GM18502 (cell line): ENCODE measurements around the gene VPS25.
"Not testable (repeated sequence)": the region's sequence is repeated elsewhere in the genome, so short reads cannot be mapped to it uniquely, and the experiment has no call there.

ENCODE experiments used
- ATAC-seq: cut with Tn5 transposase; IDR thresholded peaks from one replicate; pipeline ENCODE4 v1.9.1; 2021; ENCODE audit warnings: mild to moderate bottlenecking; ENCODE audit not compliant: unreplicated experiment, poor library complexity

Gene VPS25

DNA sequence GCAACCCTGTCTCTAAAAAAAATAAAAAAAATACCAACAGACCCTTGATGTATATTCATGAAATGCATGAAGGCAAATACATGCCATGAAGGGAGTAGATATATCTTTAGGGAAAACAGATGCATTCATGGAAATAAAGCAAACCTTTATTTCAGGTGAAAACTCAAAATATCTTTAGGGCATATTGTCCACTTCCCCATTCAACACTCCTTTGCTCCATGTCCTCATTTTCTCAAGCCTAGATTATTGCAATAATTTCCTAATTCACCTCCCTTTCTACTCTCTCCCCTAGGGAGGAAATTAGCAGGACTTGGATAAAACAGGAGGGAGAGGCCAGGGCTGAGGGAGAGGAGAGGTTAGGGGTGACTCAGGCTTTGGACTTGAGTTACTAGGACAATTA, 5.7 kb upstream of the VPS25 start:
- no peak for ATAC-seq

DNA sequence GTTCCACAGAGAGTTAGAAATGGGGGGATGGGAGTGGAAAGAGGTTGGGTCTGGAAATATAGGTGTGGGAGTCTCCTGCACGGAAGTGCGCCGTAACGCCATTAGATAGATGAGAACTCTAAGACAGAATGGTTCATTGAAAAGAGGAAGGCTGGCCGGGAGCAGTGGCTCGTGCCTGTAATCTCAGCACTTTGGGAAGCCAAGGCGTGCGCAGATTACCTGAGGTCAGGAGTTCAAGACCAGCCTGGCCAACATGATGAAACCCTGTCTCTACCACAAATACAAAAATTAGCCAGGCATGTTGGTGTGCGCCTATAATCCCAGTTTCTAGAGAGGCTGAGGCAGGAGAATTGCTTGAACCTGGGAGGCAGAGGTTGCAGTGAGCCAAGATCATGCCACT, 5.2 kb upstream of the VPS25 start:
- ATAC-seq = not testable (repeated sequence)

DNA sequence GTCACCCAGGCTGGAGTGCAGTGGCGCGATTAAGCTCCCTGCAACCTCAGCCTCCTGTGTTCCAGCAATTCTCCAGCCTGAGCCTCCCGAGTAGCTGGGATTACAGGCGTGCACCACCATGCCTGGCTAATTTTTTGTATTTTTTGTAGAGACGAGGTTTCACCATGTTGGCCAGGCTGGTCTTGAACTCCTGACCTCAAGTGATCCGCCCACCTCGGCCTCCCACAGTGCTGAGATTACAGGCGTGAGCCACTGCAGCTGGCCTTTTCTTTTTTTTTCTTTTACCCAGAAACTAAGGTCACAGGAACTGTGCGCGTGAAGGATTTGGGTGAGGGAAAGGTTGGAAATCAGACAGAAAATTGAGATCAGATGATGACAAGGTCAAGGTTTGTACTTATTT, 3.3 kb upstream of the VPS25 start:
- ATAC-seq = not testable (repeated sequence)

DNA sequence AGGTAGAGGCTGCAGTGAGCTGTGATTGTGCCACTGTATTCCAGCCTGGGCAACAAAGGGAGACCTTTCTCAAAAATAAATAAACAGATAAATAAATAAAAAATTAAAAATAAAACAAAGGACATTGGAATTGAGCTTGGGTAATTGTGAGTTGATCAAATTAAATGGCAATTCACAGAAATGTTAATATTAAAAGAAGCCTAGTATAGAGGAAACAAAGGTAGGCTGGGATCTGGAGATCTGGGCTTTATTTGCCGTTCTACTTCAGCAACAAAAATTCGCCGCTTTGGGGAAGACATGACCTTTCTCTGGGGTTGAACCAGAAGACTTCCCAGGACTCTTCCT, 332 bp upstream of the VPS25 start:
- ATAC-seq = no peak

DNA sequence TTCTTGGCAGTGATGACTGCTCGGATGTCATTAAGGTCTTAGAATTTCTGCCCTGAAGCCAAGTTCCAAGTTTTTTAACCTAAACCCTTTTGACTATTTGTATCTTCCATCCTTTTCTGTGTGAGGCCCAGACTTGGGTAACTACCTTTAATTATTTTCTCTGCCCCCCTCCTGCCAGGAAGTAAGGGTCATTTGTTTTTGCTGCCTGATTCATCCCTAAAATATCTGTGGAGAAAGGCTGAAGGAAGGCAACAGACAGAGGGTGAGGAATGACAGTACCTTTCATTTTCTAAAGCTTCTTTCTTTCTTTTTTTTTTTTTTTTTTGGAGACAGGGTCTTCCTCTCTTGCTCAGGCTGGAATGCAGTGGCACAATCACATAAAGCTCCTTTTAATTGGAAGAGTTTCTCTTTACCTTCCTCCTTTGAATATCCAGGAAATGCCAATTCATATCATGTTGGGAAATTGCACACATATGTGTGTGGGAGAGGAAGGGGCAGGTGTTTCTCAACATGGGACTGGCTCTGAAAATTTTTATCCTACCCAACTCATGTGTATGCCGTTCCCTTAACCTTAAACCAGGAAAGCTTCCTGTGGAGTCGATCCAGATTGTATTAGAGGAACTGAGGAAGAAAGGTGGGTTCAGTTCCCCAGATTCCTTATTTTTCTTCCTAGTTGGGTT, 957 bp downstream of the VPS25 start:
- ATAC-seq = no peak

DNA sequence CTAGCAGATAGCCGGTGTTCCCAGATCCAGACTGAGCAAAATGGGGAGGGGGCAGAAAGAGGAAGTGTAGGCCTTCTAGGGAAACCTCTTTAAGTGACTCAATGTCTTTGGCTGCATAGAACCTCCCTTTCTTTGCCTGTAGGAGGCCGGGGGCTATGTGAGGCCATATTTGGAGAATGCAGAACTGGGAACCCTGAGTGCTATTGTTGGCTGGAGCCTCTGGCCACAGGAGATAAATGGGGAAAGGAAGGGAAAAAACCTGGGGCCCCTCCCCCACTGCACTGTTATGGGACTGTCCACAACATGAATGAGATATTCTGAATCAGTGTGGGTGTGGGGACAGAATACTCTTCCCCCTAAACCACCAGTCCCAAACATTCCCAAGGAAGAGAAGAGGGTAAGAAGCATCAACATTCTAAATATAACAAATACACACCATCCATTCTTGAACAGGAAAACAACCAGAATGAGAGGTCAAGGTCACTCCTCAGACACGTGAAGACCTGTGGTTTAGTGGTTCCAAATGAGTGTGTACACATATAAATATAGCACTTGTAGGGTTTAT, 2.4 kb downstream of the VPS25 start:
- no peak for ATAC-seq

DNA sequence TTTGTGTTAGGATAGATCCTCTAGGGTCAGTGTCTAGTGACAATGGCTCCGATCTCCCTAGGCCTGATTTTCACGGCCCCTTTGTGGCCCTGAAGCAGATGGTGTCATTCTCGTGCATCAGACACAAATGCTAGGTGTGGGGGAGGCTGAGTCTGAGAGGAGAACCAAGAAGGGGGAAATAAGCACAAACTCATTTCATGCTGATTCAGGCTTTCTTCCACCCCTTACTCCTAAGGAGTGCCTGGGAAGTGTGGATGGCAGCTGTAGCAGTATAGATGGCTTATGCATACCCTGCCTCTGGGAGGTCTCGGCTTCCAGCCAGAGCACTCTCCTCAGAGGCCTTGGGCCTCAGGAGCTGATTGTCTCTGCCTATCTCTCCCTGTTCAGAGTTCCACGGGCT, 5.3 kb downstream of the VPS25 start:
- ATAC-seq = no peak

DNA sequence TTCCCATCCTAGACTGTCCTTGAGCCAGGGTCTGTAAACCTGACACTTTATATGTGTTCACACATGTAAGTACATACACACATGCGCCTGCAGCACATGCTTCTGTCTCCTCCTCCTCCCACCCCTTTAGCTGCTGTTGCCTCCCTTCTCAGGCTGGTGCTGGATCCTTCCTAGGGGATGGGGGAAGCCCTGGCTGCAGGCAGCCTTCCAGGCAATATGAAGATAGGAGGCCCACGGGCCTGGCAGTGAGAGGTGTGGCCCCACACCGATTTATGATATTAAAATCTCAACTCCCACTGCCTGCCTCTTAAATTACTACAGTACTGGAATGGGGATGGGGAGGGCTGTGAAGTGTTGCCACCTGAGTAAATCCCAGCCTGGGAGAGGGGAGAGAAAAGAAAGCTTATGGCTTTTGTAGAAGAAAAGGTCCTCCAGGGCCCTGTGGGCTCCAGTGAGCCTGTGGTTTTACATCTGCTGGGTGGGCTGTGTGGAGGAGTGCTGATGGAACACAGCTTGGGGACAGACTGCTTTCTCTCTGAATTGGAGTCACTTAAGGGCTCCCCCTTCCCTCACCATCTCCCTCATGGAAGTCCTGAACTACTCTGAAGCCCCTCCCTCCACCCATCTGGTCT, 6.2 kb downstream of the VPS25 start:
- ATAC-seq = no peak

DNA sequence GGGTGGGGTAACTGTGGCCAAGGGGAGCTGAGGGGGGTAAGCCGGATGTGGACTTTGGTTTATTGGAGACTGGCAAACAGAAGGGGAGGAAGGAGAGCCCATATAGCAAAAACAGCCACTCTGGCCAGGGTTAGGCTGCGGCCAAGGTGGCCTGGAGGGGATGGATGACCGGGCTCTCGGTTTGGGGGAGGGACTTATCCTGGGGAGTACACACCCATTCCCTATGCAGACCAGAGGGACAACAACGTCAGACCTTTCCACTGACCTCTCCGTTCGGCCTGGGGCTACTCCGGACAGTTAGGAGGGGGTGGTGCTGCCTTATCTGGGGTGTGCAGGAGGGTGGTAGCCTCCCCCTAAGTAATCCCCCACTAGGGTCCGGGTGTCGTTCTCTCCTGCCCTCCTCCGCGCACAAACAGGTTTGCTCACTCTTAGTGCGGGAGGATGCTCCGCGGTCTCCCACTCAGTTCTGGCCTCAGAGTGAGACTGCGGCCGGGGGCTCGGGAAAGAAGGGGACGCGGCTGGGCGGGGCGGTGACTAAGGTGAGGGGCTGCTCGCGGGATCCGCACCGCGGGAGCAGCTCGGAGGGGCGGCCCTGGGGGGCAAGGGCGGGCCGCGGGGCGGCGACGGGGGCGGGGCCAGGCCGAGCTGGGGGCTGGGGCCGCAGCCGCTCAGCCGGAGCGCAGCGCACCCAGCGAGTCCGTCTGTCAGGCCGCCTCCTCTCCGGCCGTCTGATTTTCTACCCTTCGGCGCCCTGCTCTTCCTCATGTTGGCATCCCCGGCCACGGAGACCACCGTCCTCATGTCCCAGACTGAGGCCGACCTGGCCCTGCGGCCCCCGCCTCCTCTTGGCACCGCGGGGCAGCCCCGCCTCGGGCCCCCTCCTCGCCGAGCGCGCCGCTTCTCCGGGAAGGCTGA, 6.9 kb downstream of the VPS25 start, which contains the start of gene WNK4:
Gene WNK4, plus strand, starts transcription at position 675 of the 915 bp plus-strand sequence. Its CDS starts 89 bp downstream, at position 764.
- no peak for ATAC-seq

DNA sequence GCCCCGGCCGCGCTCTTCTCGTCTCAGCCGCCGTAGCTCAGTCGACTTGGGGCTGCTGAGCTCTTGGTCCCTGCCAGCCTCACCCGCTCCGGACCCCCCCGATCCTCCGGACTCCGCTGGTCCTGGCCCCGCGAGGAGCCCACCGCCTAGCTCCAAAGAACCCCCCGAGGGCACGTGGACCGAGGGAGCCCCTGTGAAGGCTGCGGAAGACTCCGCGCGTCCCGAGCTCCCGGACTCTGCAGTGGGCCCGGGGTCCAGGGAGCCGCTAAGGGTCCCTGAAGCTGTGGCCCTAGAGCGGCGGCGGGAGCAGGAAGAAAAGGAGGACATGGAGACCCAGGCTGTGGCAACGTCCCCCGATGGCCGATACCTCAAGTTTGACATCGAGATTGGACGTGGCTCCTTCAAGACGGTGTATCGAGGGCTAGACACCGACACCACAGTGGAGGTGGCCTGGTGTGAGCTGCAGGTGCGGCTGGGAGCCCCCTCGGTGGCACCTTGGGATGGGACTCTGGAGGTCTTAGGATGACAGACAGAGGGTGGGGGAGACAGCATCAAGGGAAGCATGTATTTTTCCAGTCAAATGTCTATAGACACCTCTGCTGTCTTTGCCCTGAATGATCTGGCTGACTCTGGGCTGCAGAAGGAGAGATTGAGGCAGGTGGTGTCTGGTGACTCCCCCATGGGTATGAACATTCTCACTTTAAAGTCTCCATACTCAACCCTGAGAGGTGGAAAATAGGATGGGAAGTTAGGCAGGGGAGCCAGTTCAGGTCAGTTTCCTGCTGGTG, 7.8 kb downstream of the VPS25 start:
- ATAC-seq = no peak

DNA sequence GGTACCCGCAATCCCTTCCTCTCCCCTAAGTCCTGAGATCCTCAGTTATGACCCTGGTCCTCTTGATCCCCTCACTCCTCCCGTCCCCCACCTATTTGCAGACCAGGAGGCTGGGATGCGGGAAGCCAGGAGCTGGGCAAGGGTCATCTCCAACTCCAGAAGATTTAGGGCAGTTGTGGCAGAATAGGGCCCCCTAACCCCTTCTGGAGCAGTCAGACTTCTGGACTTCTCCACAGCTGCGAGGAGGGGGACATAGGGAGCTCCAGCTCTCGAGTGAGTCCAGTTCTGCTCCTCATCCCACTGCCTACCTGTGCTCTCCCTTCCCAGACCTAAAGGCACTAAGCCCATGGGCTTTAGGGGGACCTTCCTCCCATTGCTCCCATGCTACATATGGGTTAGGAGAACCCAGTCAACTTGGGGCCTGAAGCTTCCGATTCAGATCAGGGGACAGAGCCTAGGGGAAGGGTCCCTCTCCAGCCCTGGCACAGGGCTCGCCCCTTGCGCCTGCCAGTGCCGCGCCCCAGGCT, 8.5 kb downstream of the VPS25 start:
- ATAC-seq = no peak

DNA sequence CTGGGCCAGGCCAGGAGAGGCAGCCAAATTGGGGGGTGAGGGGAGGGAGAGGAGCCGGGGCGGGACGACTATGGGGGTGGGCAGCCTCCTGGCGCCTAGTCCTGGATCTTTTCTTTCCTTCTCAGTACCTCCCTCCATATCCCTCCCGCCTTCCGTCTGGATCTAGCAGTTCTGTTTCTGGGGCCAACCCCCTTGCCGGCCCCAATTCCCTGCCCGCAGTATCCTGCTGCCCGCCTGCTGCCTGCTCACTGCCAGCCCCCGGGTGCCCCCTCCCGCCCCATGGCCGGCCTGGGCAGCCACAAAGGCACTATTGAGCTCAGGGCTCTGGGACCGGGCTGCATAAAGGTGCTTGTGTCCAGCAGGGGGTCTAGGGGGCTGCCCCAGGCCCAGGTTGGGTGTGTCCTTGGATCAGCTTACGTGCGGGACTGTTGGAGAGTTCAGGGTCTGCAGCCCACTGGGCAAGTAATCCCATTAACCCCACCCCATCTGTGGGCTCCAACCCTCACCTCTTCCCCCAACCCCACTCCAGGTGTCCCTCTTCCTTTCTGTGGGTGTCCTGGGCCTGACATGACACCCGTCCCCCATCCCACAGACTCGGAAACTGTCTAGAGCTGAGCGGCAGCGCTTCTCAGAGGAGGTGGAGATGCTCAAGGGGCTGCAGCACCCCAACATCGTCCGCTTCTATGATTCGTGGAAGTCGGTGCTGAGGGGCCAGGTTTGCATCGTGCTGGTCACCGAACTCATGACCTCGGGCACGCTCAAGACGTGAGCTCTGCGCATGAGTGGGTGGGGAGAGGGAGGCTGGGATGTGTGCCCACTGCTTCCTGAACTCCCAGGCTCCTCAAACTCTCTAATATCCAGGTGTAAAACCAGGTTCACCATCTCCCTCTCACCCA, 9.2 kb downstream of the VPS25 start:
- ATAC-seq = no peak

DNA sequence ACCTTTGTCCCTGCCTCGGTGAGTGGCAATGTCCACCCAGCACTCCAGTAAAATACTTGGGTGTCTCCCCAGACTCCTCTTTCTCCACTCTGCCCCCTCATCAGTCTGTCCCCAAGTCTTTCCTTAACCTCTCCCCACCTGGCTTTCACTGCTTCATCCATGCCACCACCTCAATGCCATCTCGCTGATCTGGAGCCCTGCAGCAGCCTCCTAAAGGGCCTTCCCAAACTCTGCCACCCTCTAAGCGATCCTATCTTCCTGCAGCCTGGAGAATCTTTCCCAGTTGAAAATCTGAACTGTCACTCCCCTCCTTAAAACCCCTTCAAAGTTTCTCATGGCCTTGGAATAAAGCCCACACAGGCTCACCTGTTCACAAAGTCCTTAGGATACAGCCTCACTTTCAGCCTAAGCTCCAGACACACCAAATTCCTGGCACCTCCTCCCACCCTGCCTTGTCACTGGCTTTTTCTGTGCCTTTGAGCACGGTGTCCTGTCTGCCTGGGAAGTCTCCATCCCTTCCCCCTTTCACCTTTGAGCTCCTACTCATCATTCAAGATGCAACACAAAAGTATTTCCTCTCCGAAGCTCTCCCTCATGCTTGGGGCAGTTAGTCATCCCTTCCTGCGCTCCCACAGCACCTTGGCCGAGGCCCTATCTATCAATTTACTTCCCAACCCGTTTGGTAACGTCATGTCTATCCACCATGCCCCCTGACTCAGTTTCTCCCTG, 10.0 kb downstream of the VPS25 start:
- ATAC-seq = no peak

DNA sequence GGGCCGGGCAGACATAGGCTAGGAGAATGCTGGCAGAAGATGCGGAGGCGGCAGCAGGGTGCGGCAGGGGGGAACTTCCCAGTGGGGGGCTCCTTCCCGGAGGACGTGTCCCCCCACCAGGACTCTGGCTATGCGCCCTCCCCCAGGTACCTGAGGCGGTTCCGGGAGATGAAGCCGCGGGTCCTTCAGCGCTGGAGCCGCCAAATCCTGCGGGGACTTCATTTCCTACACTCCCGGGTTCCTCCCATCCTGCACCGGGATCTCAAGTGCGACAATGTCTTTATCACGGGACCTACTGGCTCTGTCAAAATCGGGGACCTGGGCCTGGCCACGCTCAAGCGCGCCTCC, 10.5 kb downstream of the VPS25 start:
- no peak for ATAC-seq

DNA sequence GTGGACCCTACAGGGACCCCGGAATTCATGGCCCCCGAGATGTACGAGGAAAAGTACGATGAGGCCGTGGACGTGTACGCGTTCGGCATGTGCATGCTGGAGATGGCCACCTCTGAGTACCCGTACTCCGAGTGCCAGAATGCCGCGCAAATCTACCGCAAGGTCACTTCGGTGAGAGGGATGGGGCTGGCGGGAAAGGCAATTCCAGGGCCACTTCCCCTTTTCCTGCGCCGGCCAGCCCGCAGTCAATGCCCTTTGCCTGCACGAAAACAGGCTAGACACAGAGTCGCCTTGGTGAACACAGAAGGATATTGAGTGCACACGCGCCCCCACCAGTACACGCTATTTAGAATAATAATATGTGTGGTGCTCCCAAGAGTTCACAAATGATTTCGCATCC, 11.2 kb downstream of the VPS25 start:
- ATAC-seq = no peak

DNA sequence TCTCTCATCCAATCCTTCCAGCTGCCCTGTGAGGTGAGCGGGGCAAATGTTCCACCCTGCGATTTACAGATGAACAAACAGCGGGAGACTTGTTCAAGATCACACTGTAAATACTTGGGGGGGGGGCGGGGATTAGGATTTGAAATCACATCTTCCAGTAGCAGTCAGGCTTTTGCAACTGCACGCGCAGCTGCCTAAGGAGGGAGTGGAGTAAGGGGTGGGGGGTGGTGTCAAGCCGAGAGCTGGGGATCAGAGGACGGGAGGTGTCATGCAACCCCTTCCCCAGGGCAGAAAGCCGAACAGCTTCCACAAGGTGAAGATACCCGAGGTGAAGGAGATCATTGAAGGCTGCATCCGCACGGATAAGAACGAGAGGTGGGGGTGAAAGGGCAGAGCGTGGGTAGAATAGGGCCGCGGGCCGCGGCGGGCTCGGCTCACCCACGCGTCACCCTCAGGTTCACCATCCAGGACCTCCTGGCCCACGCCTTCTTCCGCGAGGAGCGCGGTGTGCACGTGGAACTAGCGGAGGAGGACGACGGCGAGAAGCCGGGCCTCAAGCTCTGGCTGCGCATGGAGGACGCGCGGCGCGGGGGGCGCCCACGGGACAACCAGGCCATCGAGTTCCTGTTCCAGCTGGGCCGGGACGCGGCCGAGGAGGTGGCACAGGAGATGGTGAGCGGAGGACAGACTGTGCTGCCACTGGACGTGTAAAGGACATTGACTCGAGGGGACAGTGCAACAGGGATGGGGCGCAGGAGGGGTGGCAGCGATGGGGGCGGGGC, 11.8 kb downstream of the VPS25 start:
- no peak for ATAC-seq

DNA sequence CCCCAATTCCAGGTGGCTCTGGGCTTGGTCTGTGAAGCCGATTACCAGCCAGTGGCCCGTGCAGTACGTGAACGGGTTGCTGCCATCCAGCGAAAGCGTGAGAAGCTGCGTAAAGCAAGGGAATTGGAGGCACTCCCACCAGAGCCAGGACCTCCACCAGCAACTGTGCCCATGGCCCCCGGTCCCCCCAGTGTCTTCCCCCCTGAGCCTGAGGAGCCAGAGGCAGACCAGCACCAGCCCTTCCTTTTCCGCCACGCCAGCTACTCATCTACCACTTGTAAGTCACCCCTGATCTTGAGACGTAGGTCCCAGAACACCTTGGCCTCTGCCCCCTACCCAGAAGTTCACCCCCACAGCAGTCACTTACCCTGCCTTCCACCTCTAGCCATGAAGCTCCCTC, 14.0 kb downstream of the VPS25 start:
- ATAC-seq = no peak

DNA sequence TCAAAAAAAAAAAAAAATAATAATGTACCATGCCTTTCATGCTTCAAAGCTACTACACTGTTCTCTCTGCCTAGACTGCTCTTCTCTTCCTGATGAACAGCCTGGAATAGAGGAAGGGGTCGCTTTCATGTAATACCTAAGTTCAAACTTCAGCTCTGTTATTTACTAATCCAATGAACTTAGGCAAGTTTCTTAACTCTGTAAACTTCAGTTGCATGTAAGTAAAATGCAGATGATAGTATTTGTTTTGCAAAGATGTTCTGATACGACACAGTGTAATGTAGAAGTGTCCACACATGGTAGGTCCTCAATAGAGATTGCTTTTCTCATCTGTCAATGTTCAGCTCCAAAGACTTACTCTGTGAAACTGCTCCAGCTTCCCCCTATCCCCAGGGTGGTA, 18.7 kb downstream of the VPS25 start:
- no peak for ATAC-seq
